Heart left ventricle (tissue), 16 donors: ENCODE results near the gene TAB2. TPM values are rescaled to one million over a fixed set of nuclear protein-coding genes. Genes with fewer than 3 reads are reported as not detected.

Experiments used
- ATAC-seq, 4 donors: fragments of 200-7000 bp; cut with Tn5 transposase; one replicate each; pipeline ENCODE4 v1.9.1; 2020 to 2022; ENCODE audit warnings: moderate library complexity in 4 of 4, mild to moderate bottlenecking in 3 of 4, moderate number of reproducible peaks in 1 of 4
- DNase-seq, 5 donors: peaks; one replicate each; pipeline ENCODE4 v3.0.0-alpha.2; 2020
- H3K27ac ChIP-seq, 12 donors: fragments of 200-600 bp; sonication (generic) in 4 of 12; one replicate each; pipeline versions ENCODE4 v1.5.0 to v1.8.0; 2016 to 2022; ENCODE audit warnings: mild to moderate bottlenecking in 2 of 12
- H3K27me3 ChIP-seq, 9 donors: fragments of 200-600 bp; sonication (generic) in 2 of 9; one replicate each; pipeline versions ENCODE4 v1.5.1 to v1.8.0; 2016 to 2022; ENCODE audit warnings: mild to moderate bottlenecking in 3 of 9
- H3K36me3 ChIP-seq, 9 donors: fragments of 200-600 bp; sonication (generic) in 2 of 9; one replicate each; pipeline versions ENCODE4 v1.5.0 to v1.8.0; 2018 to 2022; ENCODE audit warnings: mild to moderate bottlenecking in 2 of 9
- H3K4me1 ChIP-seq, 12 donors: fragments of 200-600 bp; sonication (generic) in 4 of 12; one replicate each; pipeline versions ENCODE4 v1.5.0 to v1.8.0; 2016 to 2022; ENCODE audit warnings: mild to moderate bottlenecking in 3 of 12
- H3K4me3 ChIP-seq, 12 donors: fragments of 200-600 bp; sonication (generic) in 4 of 12; one replicate each; pipeline versions ENCODE4 v1.5.0 to v1.8.0; 2017 to 2022; ENCODE audit warnings: mild to moderate bottlenecking in 9 of 12, moderate library complexity in 4 of 12
- H3K9me3 ChIP-seq, 12 donors: fragments of 200-600 bp; sonication (generic) in 4 of 12; one replicate each; pipeline versions ENCODE4 v1.5.0 to v1.8.0; 2016 to 2022; ENCODE audit warnings: mild to moderate bottlenecking in 1 of 12
- CTCF ChIP-seq, 12 donors: fragments of 200-600 bp; sonication (generic) in 4 of 12; IDR thresholded peaks; one replicate each; pipeline versions ENCODE4 v1.5.0 to v1.8.0; 2018 to 2022; ENCODE audit warnings: antibody characterized with exemption in 12 of 12, mild to moderate bottlenecking in 5 of 12
- POLR2A ChIP-seq, 2 donors: fragments of 450-650 bp; IDR thresholded peaks; one replicate each; pipeline ENCODE4 v1.6.1; 2017; ENCODE audit warnings: antibody characterized with exemption in 2 of 2, mild to moderate bottlenecking in 2 of 2, moderate library complexity in 2 of 2
- WGBS, 4 donors: extraction: QIAGEN DNeasy Blood & Tissue Kit in 2 of 4; methylation state at CpG; one replicate each; pipeline versions ENCODE4 v1.1.5 to v1.1.7; 2013 to 2018; 5-methylcytosine and 5-hydroxymethylcytosine counted together
- intact Hi-C, 10 donors: fragments of 100-400 bp; cut with DNase I; formaldehyde crosslinking; loops; one replicate each; pipeline versions ENCODE4 v1.11.1 to v1.14.2; 2022
- polyA plus RNA-seq, 2 donors: library from polyadenylated mRNA; stranded (reverse); fragments of 200-250 nt; gene quantifications; one replicate each; pipeline ENCODE4 v1.2.3, GENCODE V29; 2013
- total RNA-seq, 9 donors: library from RNA; depleted of rRNA in 2 of 9; stranded (reverse); fragments of >200 nt in 2 of 9; fragmentation: NEBNext Ultra II Directional in 3 of 9; extraction: Animal tissue kit (Norgen Biotek cat#: 25700) in 3 of 9; gene quantifications; one replicate each; pipeline versions ENCODE4 v1.1.0 to v1.2.4, GENCODE V29; 2016 to 2023
- donor health status: ischemic (EF 13 %, LVEDD 7.1; RV severe dilation, severe dysfunction).
- donor health status: healthy with polysubstance abuse.
- donor health status: DM: no; HTN: yes; CAD: no.
- donor health status: DM: no; HTN: no; CAD: no.
- donor health status: ischemic (EF 25% LVEDD 6.9; RV normal size, moderate dysfunction).
- donor health status: ischemic (EF 25% LVEDD 5.7; RV mildly dilated, moderate dysfunction).
- donor health status: healthy.
- donor health status: DM: yes; HTN: yes; CAD: no.
- donor health status: ischemic (EF 35%, LVEDD 5.7; RV mildly dilated, moderate dysfunction).
- donor health status: nonischemic (EF 11% LVEDD 7.7; RV severe dilation, severe dysfunction).
- donor health status: DM: yes; HTN: yes; CAD: no.
- donor health status: PGD.
- donor health status: ischemic (EF 29% LVEDD 5.4; RV normal size, mild dysfunction).
- donor health status: nonischemic (EF 23%, LVEDD 6.1; RV moderate dilation, normal function).

The TAB2 gene
- total and polyA plus RNA-seq, 11 donors = 19.1 to 95.5 (median 53.7) TPM

GRCh38 chr6:149286905-149287304, 30.6 kb upstream of the TAB2 start:
- H3K4me3 ChIP-seq = no peak overlapping the region
- no peaks in the 10 kb centered on the region for H3K4me1 ChIP-seq
- no peak for DNase-seq
- H3K9me3 ChIP-seq = no peaks in the 10 kb centered on the region
- no peak for TF ChIP-seq CTCF (IDR thresholded peaks at IDR 0.05)
- TF ChIP-seq POLR2A (IDR thresholded peaks at IDR 0.05) = no peak
- H3K27ac ChIP-seq = no peak overlapping the region
- peaks cover 0 to 5% (median 0%) of the 10 kb centered on the region in 9 donors for H3K27me3 ChIP-seq
- ATAC-seq = no peak
- intact Hi-C loops = no loop called here
- H3K36me3 ChIP-seq = no peaks in the 10 kb centered on the region
- WGBS, 4 donors = 77 to 85% (median 83%) methylated on average over 6 of the region's 6 CpGs

DNA sequence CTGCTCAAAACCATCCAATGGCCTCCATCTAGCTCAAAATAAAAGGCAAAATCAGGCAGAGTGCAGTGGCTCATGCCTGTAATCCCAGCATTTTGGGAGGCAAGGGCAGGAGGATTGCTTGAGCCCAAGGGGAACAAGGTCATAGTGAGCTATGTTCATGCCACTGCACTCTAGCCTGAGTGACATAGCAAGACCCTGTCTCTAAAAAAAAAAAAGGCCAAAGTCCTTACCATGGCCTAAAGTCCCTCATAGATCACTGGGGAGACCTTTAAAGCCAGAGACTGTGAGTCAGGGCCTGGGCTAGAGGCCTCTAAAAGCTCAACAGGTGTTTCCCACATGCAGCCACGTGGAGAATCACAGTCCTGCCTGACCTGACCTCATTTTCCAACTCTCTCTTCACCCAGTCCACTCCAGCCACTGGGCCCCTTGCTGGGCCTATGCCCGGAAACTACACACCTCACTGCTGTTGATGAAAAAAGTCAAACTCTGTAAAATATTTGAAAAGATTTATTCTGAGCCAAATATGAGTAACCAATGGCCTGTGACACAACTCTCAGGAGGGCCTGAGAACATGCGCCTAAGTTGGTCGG, 28.2 kb upstream of the TAB2 start:
- ATAC-seq = no peak
- Histone ChIP-seq H3K27ac (no peak overlapping the region), H3K36me3 (no peaks in the 10 kb centered on the region), H3K27me3 (no peaks in the 10 kb centered on the region), H3K4me1 (no peaks in the 10 kb centered on the region), H3K4me3 (no peak overlapping the region), H3K9me3 (no peaks in the 10 kb centered on the region)
- 86 to 88% (median 88%) methylated on average over 4 of the region's 4 CpGs for WGBS, 4 donors
- no peak for DNase-seq
- intact Hi-C loops = no loop called here
- TF ChIP-seq CTCF (IDR thresholded peaks at IDR 0.05) (no peak), POLR2A (IDR thresholded peaks at IDR 0.05) (no peak)

DNA sequence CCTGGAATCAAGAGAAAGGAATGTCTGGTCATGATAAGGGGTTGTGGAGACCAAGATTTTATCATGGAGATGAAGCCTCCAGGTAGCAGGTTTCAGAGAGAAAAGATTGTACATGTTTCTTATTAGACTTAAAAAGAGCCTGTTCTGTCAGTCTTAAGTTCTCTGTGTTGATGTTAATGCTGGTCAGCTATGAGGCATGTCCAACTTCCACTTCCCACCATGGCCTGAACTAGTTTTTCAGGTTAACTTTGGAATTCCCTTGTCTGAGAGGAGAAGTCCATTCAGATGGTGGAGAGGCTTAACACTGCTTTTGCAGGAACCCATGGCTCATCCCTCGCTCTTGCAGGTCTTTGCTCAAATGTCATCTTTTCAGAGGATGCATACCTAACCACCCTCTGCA, 27.5 kb upstream of the TAB2 start:
- 92 to 100% (median 96%) methylated on average over 1 of the region's 1 CpG for WGBS, 4 donors
- no peaks in the 10 kb centered on the region for H3K4me1 ChIP-seq
- intact Hi-C loops = no loop called here
- no peaks in the 10 kb centered on the region for H3K27me3 ChIP-seq
- no peak overlapping the region for H3K4me3 ChIP-seq
- no peak for ATAC-seq
- H3K27ac ChIP-seq = no peak overlapping the region
- no peaks in the 10 kb centered on the region for H3K9me3 ChIP-seq
- TF ChIP-seq POLR2A (IDR thresholded peaks at IDR 0.05) (no peak), CTCF (IDR thresholded peaks at IDR 0.05) (no peak)
- no peaks in the 10 kb centered on the region for H3K36me3 ChIP-seq
- no peak for DNase-seq

GRCh38 chr6:149293244-149293643, 24.3 kb upstream of the TAB2 start:
- no peak for TF ChIP-seq POLR2A (IDR thresholded peaks at IDR 0.05)
- TF ChIP-seq CTCF (IDR thresholded peaks at IDR 0.05) = no peak
- Histone ChIP-seq H3K27me3 (no peaks in the 10 kb centered on the region), H3K4me3 (no peak overlapping the region), H3K4me1 (no peaks in the 10 kb centered on the region), H3K36me3 (no peaks in the 10 kb centered on the region), H3K9me3 (no peaks in the 10 kb centered on the region), H3K27ac (no peak overlapping the region)
- intact Hi-C loops = no loop called here
- DNase-seq (no peak), ATAC-seq (no peak)
- 95 to 100% (median 99%) methylated on average over 1 of the region's 1 CpG for WGBS, 4 donors
